Measurements from ENCODE around the gene ATP9B.
"Not testable (repeated sequence)": the region's sequence is repeated elsewhere in the genome, so short reads cannot be mapped to it uniquely, and the experiment has no call there.

ATP9B gene

GRCh38 chr18:79169958-79170555 lies 100.9 kb downstream of the ATP9B start:
- no peak for DNase-seq (ENCODE audit: low read depth in 1 of 2, low spot score in 1 of 2)
- in situ Hi-C loops (cut with HindIII; ENCODE audit: low pct_unique_long_range_greater_than_20kb, low sequenced_read_pairs): no loop called here
- no peak for TF ChIP-seq JUND (IDR thresholded peaks at IDR 0.05; ENCODE audit: low read depth)

DNA sequence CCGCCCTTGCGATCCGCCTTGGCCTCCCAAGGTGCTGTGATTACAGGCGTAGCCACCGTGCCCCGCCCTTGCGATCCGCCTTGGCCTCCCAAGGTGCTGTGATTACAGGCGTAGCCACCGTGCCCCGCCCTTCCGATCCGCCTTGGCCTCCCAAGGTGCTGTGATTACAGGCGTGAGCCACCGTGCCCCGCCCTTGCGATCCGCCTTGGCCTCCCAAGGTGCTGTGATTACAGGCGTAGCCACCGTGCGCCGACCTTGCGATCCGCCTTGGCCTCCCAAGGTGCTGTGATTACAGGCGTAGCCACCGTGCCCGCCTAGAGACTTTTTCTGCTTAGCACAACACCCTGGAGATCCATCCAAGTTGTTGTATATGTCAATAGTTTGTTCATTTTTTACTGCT lies 103.1 kb downstream of the ATP9B start:
- DNase-seq (ENCODE audit: low read depth in 1 of 2, low spot score in 1 of 2); in situ Hi-C loops (cut with HindIII; ENCODE audit: low pct_unique_long_range_greater_than_20kb, low sequenced_read_pairs): not testable (repeated sequence)

DNA sequence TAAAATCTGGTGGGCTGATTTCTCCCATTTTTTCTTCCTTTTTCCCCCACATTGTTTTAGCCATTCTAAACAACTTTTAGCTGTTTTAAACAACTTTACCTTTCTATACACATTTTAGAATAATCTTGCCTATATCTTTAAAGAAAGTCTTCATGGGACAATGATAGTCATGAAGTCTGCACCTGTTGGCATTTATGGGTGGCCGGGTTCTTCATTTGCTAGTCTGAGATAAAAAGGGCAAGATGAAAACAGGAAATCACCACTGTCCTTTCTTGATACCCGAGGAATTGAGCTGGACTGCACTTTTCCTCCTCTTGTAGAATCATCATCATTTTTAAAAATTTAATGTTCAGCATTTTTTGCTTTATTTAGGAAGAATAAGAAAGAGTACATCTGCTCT lies 104.5 kb downstream of the ATP9B start:
- TF ChIP-seq JUND (IDR thresholded peaks at IDR 0.05; ENCODE audit: low read depth): no peak
- DNase-seq (ENCODE audit: low read depth in 1 of 2, low spot score in 1 of 2): no peak
- in situ Hi-C loops (cut with HindIII; ENCODE audit: low pct_unique_long_range_greater_than_20kb, low sequenced_read_pairs): no loop called here

GRCh38 chr18:79178113-79178531 lies 108.9 kb downstream of the ATP9B start:
- no peak for DNase-seq (ENCODE audit: low read depth in 1 of 2, low spot score in 1 of 2)
- in situ Hi-C loops (cut with HindIII; ENCODE audit: low pct_unique_long_range_greater_than_20kb, low sequenced_read_pairs): no loop called here
- TF ChIP-seq JUND (IDR thresholded peaks at IDR 0.05; ENCODE audit: low read depth): no peak

- no peak for TF ChIP-seq JUND (IDR thresholded peaks at IDR 0.05; ENCODE audit: low read depth)
- DNase-seq (ENCODE audit: low read depth in 1 of 2, low spot score in 1 of 2): no peak
- in situ Hi-C loops (cut with HindIII; ENCODE audit: low pct_unique_long_range_greater_than_20kb, low sequenced_read_pairs): no loop called here
These were observed 113.0 kb downstream of the ATP9B start for GRCh38 chr18:79182047-79182713.

- no peak for TF ChIP-seq JUND (IDR thresholded peaks at IDR 0.05; ENCODE audit: low read depth)
- in situ Hi-C loops (cut with HindIII; ENCODE audit: low pct_unique_long_range_greater_than_20kb, low sequenced_read_pairs): no loop called here
- DNase-seq (ENCODE audit: low read depth in 1 of 2, low spot score in 1 of 2): no peak
These were observed 116.5 kb downstream of the ATP9B start for GRCh38 chr18:79185648-79186047.

DNA sequence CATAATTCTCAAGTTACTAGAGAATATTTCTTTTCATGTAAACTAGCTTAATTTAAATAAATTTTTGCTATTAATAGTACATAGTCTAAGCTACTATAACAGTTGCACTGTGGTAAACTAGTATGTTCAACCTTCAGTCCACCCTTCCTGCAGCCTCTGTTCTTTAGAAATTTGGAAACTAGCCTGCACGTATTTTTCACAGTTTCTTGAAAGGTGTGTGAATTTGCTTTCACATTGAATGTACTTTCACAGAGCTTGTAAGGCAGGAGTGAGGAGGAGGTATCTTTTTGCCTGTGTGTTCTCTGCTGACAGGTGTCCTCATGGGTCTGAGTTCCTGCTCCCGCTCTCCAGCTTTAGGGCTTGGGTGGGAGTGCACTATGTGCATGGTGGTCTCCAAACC lies 117.5 kb downstream of the ATP9B start:
- no peak for TF ChIP-seq JUND (IDR thresholded peaks at IDR 0.05; ENCODE audit: low read depth)
- no peak for DNase-seq (ENCODE audit: low read depth in 1 of 2, low spot score in 1 of 2)
- in situ Hi-C loops (cut with HindIII; ENCODE audit: low pct_unique_long_range_greater_than_20kb, low sequenced_read_pairs): no loop called here

- no peak for DNase-seq (ENCODE audit: low read depth in 1 of 2, low spot score in 1 of 2)
- no peak for TF ChIP-seq JUND (IDR thresholded peaks at IDR 0.05; ENCODE audit: low read depth)
- in situ Hi-C loops (cut with HindIII; ENCODE audit: low pct_unique_long_range_greater_than_20kb, low sequenced_read_pairs): no loop called here
These were observed 118.5 kb downstream of the ATP9B start for GRCh38 chr18:79187532-79188277.

GRCh38 chr18:79191418-79191817 lies 122.2 kb downstream of the ATP9B start:
- no peak for DNase-seq (ENCODE audit: low read depth in 1 of 2, low spot score in 1 of 2)
- in situ Hi-C loops (cut with HindIII; ENCODE audit: low pct_unique_long_range_greater_than_20kb, low sequenced_read_pairs): no loop called here

GRCh38 chr18:79191956-79192355 lies 122.8 kb downstream of the ATP9B start:
- DNase-seq (ENCODE audit: low read depth in 1 of 2, low spot score in 1 of 2): no peak
- in situ Hi-C loops (cut with HindIII; ENCODE audit: low pct_unique_long_range_greater_than_20kb, low sequenced_read_pairs): no loop called here
- no peak for TF ChIP-seq JUND (IDR thresholded peaks at IDR 0.05; ENCODE audit: low read depth)

More at GRCh38 chr18:79191418-79191817, 122.2 kb downstream of the ATP9B start:
- no peak for TF ChIP-seq JUND (IDR thresholded peaks at IDR 0.05; ENCODE audit: low read depth)

GRCh38 chr18:79193826-79194225 lies 124.6 kb downstream of the ATP9B start:
- in situ Hi-C loops (cut with HindIII; ENCODE audit: low pct_unique_long_range_greater_than_20kb, low sequenced_read_pairs): no loop called here
- DNase-seq (ENCODE audit: low read depth in 1 of 2, low spot score in 1 of 2): no peak
- no peak for TF ChIP-seq JUND (IDR thresholded peaks at IDR 0.05; ENCODE audit: low read depth)

- in situ Hi-C loops (cut with HindIII; ENCODE audit: low pct_unique_long_range_greater_than_20kb, low sequenced_read_pairs): no loop called here
- no peak for DNase-seq (ENCODE audit: low read depth in 1 of 2, low spot score in 1 of 2)
- no peak for TF ChIP-seq JUND (IDR thresholded peaks at IDR 0.05; ENCODE audit: low read depth)
These were observed 126.8 kb downstream of the ATP9B start for GRCh38 chr18:79195716-79196683.

All from T47D (cell line).